WERI-Rb-1 (cell line): Measurements from ENCODE around the gene RFPL3.

Source experiments
- DNase-seq: peaks from one replicate; pipeline ENCODE4 v3.0.0-alpha.2; 2020
- H3K27ac ChIP-seq: fragments of 250-450 bp; sonication (Bioruptor Pico); 2 replicates; pipeline ENCODE4 v1.5.1; 2020; ENCODE audit warnings: mild to moderate bottlenecking, moderate library complexity
- H3K27me3 ChIP-seq: fragments of 250-450 bp; sonication (Bioruptor Pico); 2 replicates; pipeline ENCODE4 v1.5.1; 2021; ENCODE audit warnings: mild to moderate bottlenecking, low read depth, moderate library complexity; ENCODE audit not compliant: insufficient read depth, severe bottlenecking
- H3K36me3 ChIP-seq: fragments of 250-450 bp; sonication (Bioruptor Pico); 2 replicates; pipeline ENCODE4 v1.5.1; 2020; ENCODE audit warnings: mild to moderate bottlenecking, moderate library complexity
- H3K4me3 ChIP-seq: 2 replicates; pipeline ENCODE4 v1.5.1; 2011; ENCODE audit warnings: low read depth, mild to moderate bottlenecking, control low read depth, low read length
- H3K9me3 ChIP-seq: fragments of 250-450 bp; sonication (Bioruptor Pico); 2 replicates; pipeline ENCODE4 v1.5.1; 2021; ENCODE audit warnings: mild to moderate bottlenecking, moderate library complexity; ENCODE audit not compliant: severe bottlenecking
- TF ChIP-seq, protein P1 (sequence below): IDR thresholded peaks from 2 replicates; pipeline ENCODE4 v1.5.1; 2011; ENCODE audit warnings: low read depth, mild to moderate bottlenecking, control low read depth, inconsistent platforms, low read length

RFPL3 gene

DNA sequence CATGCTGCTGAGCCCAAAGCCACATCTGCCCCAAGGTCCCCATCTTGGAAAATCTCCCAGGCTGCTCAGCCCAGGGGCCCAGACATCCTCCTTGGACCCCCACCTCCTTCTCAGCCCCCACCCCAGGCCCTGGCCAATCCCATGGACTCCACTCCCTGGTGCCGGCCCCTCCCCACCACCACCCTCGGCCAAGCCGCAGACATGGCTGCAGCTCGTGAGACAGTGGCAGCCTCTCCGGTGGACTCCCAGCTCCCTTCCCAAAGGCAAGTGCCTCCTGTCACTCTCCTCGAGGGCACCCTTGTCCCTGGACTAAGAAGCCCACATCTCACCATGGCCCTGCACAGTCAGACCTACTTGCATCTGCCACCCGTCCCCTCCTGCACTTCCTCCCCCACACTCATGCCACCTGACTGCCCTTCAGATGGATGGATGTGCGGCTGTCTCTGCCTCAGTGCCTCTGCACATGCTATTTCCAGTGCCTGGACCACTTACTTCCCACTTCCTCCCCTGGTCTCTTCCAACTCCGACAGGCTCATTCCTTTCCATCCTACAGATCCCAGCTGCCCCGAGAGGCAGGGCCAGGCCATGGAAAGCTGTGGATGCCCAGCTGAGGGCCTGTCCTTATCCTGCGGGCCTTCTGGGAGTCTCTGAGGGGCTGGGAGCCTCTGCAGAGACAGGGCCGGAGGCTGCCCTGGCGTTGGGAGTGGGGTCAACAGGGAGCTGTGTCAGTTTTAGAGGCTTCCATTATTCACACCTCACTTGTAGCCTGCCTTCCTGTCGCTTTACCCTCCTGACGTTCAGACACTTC lies 25.5 kb upstream of the RFPL3 start:
- no peak for DNase-seq
- Histone ChIP-seq H3K9me3 (no peaks in the 10 kb centered on the region), H3K36me3 (no peaks in the 10 kb centered on the region), H3K4me3 (no peak overlapping the region), H3K27me3 (peaks cover 6% of the 10 kb centered on the region), H3K27ac (no peak overlapping the region)
- TF ChIP-seq, protein P1, sequence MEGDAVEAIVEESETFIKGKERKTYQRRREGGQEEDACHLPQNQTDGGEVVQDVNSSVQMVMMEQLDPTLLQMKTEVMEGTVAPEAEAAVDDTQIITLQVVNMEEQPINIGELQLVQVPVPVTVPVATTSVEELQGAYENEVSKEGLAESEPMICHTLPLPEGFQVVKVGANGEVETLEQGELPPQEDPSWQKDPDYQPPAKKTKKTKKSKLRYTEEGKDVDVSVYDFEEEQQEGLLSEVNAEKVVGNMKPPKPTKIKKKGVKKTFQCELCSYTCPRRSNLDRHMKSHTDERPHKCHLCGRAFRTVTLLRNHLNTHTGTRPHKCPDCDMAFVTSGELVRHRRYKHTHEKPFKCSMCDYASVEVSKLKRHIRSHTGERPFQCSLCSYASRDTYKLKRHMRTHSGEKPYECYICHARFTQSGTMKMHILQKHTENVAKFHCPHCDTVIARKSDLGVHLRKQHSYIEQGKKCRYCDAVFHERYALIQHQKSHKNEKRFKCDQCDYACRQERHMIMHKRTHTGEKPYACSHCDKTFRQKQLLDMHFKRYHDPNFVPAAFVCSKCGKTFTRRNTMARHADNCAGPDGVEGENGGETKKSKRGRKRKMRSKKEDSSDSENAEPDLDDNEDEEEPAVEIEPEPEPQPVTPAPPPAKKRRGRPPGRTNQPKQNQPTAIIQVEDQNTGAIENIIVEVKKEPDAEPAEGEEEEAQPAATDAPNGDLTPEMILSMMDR = no peak

DNA sequence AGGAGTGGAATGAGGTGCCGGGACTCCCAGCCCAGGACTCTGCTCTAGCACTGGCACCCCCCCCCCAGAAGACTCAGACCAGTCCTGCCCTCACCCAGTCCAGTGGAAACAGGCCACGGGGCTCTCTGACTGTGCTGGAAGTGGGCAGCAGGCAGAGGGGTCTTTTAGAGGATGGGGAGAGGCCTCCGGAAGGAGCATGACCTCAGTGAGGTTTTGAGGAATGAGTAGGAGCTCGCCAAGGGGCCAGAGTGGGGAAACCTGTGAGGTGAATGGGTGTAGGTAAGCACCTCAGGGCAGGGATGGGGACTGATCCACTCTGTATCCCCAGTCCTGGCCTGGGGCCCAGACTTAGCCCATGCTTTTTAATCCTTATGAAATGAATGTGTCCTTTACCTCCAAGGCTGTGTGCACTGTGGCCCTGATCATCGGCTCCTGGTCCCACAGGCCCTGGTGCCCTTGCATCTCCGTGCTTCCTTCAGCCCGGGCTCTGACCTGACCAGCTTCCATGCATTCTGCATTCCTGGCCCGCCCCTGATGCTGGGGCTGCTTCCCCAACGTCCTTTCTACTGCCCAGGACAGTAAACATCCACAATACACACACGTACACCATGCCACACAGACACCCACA lies 24.4 kb upstream of the RFPL3 start:
- Histone ChIP-seq H3K9me3 (no peaks in the 10 kb centered on the region), H3K36me3 (no peaks in the 10 kb centered on the region), H3K27me3 (peaks cover 6% of the 10 kb centered on the region), H3K27ac (no peak overlapping the region), H3K4me3 (no peak overlapping the region)
- DNase-seq = no peak
- TF ChIP-seq, protein P1 = no peak

- no peak for DNase-seq
- no peaks in the 10 kb centered on the region for H3K36me3 ChIP-seq
- TF ChIP-seq, protein P1 = no peak
- H3K27me3 ChIP-seq = peaks cover 6% of the 10 kb centered on the region
- H3K27ac ChIP-seq = no peak overlapping the region
- H3K9me3 ChIP-seq = no peaks in the 10 kb centered on the region
- H3K4me3 ChIP-seq = no peak overlapping the region
Measured at GRCh38 chr22:32333769-32334659, 23.7 kb upstream of the RFPL3 start.

- TF ChIP-seq, protein P1 = no peak
- Histone ChIP-seq H3K27me3 (peaks cover 6% of the 10 kb centered on the region), H3K9me3 (no peaks in the 10 kb centered on the region), H3K27ac (no peak overlapping the region), H3K36me3 (no peaks in the 10 kb centered on the region), H3K4me3 (no peak overlapping the region)
- no peak for DNase-seq
Measured at GRCh38 chr22:32334660-32335365, 22.9 kb upstream of the RFPL3 start.

DNA sequence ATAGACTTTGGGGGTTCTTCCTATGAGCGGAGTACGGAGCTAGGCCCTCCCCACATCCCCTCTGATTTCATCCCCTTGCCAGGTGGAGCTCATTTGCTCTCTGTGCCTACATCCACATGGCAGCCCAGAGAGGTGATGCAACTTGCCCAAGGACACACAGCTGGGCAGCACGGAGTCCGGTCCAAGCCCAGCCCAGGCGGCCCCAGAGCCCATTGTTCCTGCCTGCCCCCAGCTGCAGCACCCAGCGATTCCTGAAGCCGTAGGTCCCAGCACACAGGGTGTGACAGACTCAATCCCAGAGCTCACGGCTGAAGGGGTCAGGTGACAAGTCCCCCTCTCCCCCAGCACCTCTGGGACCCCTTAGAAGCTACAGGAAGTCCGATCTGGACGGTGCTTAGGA lies 22.2 kb upstream of the RFPL3 start:
- TF ChIP-seq, protein P1 = no peak
- Histone ChIP-seq H3K27ac (no peak overlapping the region), H3K9me3 (no peaks in the 10 kb centered on the region), H3K36me3 (no peaks in the 10 kb centered on the region), H3K27me3 (peaks cover 6% of the 10 kb centered on the region), H3K4me3 (no peak overlapping the region)
- DNase-seq = no peak
